Bronchial epithelial cell (primary cell): ENCODE data around the gene GYPC. TPM values are rescaled to one million over a fixed set of nuclear protein-coding genes. Genes with fewer than 3 reads are reported as not detected.

Experiments
- DNase-seq: peaks from one replicate; pipeline ENCODE4 v3.0.0-alpha.2; 2010; ENCODE audit warnings: low read depth
- FAIRE-seq: peaks from 2 replicates; lab custom pipeline; 2011; peaks lifted over from hg19 to GRCh38; lab: Jason Lieb, UNC
- H3K27me3 ChIP-seq: 2 replicates; pipeline ENCODE4 v1.5.1; 2011; ENCODE audit warnings: low read length; ENCODE audit not compliant: control insufficient read depth, insufficient read depth
- H3K36me3 ChIP-seq: 2 replicates; pipeline ENCODE4 v1.5.1; 2011; ENCODE audit warnings: low read length; ENCODE audit not compliant: control insufficient read depth, insufficient read depth
- H3K4me3 ChIP-seq: 2 replicates; pipeline ENCODE4 v1.5.1; 2011; ENCODE audit warnings: mild to moderate bottlenecking, low read depth, low read length, control low read depth
- total RNA-seq: library from RNA; depleted of rRNA; stranded (reverse); fragments of >200 nt; gene quantifications from 2 replicates; pipeline ENCODE4 v1.2.1, GENCODE V29; 2014
- TF ChIP-seq, protein P1 (sequence below): IDR thresholded peaks from 2 replicates; pipeline ENCODE4 v1.5.1; 2011; ENCODE audit warnings: mild to moderate bottlenecking, moderate library complexity, low read length, control low read depth, inconsistent platforms; ENCODE audit not compliant: insufficient read depth, severe bottlenecking

The GYPC gene
- total RNA-seq, 1 donor from 2014 or later, result 0.53 TPM

- FAIRE-seq (no peak), DNase-seq (no peak)
- TF ChIP-seq, protein P1, sequence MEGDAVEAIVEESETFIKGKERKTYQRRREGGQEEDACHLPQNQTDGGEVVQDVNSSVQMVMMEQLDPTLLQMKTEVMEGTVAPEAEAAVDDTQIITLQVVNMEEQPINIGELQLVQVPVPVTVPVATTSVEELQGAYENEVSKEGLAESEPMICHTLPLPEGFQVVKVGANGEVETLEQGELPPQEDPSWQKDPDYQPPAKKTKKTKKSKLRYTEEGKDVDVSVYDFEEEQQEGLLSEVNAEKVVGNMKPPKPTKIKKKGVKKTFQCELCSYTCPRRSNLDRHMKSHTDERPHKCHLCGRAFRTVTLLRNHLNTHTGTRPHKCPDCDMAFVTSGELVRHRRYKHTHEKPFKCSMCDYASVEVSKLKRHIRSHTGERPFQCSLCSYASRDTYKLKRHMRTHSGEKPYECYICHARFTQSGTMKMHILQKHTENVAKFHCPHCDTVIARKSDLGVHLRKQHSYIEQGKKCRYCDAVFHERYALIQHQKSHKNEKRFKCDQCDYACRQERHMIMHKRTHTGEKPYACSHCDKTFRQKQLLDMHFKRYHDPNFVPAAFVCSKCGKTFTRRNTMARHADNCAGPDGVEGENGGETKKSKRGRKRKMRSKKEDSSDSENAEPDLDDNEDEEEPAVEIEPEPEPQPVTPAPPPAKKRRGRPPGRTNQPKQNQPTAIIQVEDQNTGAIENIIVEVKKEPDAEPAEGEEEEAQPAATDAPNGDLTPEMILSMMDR, result no peak
- Histone ChIP-seq H3K4me3 (no peak overlapping the region), H3K36me3 (no peaks in the 10 kb centered on the region), H3K27me3 (no peaks in the 10 kb centered on the region)
Measured at GRCh38 chr2:126733795-126734194, 77.8 kb downstream of the GYPC start.

- Histone ChIP-seq H3K27me3 (no peaks in the 10 kb centered on the region), H3K36me3 (no peaks in the 10 kb centered on the region), H3K4me3 (no peak overlapping the region)
- peak; percentile 77 for FAIRE-seq
- no peak for DNase-seq
- TF ChIP-seq, protein P1, result no peak
Measured at GRCh38 chr2:126736133-126736874, 80.3 kb downstream of the GYPC start.

DNA sequence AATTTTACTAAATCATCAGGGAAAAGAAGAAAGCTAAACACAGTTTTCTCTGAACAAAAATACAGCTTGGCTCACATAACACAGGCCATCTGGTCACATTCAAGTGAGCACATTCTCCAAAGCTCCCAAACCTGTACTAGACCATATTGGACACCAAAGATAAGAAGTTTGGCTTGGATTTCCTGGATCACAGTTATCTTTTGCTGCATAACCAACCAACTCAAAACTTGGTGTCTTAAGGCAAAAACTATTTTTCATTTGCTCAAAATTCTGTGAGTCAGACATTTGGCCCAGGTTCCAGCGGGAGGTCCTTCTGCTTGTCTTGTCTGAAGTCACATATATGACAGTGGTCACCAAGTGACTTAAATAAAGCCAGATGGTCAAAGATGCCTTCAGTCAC lies 83.2 kb downstream of the GYPC start:
- no peaks in the 10 kb centered on the region for H3K36me3 ChIP-seq
- H3K4me3 ChIP-seq, result no peak overlapping the region
- TF ChIP-seq, protein P1, result no peak
- DNase-seq (no peak), FAIRE-seq (no peak)
- no peaks in the 10 kb centered on the region for H3K27me3 ChIP-seq

DNA sequence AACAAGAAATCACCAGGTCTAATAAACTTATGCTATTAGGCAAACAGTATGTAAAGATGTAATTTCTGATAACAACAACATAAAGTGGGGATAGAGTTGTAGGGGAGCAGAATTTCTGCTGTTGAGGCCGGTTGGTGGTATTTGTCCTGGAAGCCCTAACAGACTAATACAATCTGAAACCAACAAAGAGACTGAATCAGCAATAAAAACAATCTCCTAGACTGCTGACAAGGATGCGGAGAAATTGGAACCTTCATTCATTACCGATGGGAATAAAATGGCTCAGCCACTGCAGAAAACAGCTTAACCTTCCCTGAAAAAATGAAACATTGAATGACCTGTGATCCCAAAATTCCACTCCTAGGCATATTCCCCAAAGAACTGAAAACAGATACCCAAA lies 88.7 kb downstream of the GYPC start:
- TF ChIP-seq, protein P1, result no peak
- DNase-seq, result no peak
- no peak for FAIRE-seq
- Histone ChIP-seq H3K27me3 (no peaks in the 10 kb centered on the region), H3K36me3 (no peaks in the 10 kb centered on the region), H3K4me3 (no peak overlapping the region)

Other genes starting within 250 kb of the GYPC start
- not detected in 2 replicates for gene TEX51, start 242.7 kb downstream of the GYPC start, total RNA-seq